Central memory CD8-positive, alpha-beta T cell (primary cell): ENCODE results near the gene IFNAR1.

ENCODE experiments used
- ATAC-seq: fragments of 150-1000 bp; cut with Tn5 transposase; replicated peaks from 2 replicates; pipeline ENCODE4 v1.10.0; 2022; ENCODE audit warnings: mild to moderate bottlenecking, moderate FRiP score, moderate number of reproducible peaks; ENCODE audit not compliant: poor library complexity, severe bottlenecking; ENCODE audit errors: extremely low read depth
- DNase-seq, 2 donors: peaks; one replicate each; pipeline ENCODE4 v3.0.0; 2021; ENCODE audit warnings: low spot score in 2 of 2
- H3K27ac Mint-ChIP-seq: one replicate; pipeline ENCODE4 v1.8.0; 2022; ENCODE audit warnings: low read depth, mild to moderate bottlenecking, moderate library complexity, mixed read lengths
- H3K27me3 Mint-ChIP-seq: one replicate; pipeline ENCODE4 v1.8.0; 2022; ENCODE audit warnings: mixed read lengths
- H3K36me3 Mint-ChIP-seq: one replicate; pipeline ENCODE4 v1.8.0; 2022; ENCODE audit warnings: mild to moderate bottlenecking, moderate library complexity, mixed read lengths; ENCODE audit not compliant: insufficient read depth
- H3K4me1 Mint-ChIP-seq: one replicate; pipeline ENCODE4 v1.8.0; 2022; ENCODE audit warnings: mixed read lengths
- H3K4me3 Mint-ChIP-seq: one replicate; pipeline ENCODE4 v1.8.0; 2022; ENCODE audit warnings: mild to moderate bottlenecking, moderate library complexity, mixed read lengths
- H3K9me3 Mint-ChIP-seq: one replicate; pipeline ENCODE4 v1.8.0; 2022; ENCODE audit warnings: mixed read lengths

Gene IFNAR1

DNA sequence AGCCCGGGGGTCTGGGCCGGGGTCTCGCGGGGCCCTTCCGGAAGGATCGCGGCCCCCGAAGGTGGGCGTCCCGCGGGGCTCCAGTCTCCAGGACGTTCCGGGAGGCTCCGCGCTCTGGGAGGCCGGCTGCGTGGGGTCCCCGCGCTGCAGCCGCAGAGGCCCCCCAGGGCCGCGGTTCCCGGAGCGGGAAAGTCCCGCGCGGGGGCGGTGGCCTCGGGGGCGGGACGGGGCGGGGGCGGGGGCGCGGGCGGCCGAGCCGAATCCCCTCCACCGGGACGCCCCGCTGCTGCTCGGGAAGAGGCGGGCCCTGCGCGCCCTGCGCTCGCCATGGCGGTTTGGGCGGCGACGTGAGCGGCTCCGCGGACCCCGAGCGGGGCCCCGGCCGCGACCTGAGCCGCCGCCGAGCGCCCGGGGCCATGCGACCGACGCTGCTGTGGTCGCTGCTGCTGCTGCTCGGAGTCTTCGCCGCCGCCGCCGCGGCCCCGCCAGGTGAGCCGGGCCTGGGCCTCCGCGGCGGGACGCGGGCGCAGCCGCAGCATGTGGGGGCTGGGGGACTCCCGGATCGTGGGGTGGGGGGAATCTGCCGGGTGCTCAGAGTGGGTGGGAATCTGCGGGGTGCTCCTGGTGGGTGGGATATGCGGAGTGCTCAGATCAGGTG, 78.5 kb downstream of the IFNAR1 start, which contains the start of gene IFNGR2:
IFNGR2 (plus strand) TSS at position 286 of the 658 bp plus-strand sequence; CDS start at position 417, 131 bp downstream.
- peak; percentile 45 for ATAC-seq
- Mint-ChIP-seq H3K27me3 (peaks cover 36% of the 10 kb centered on the region), H3K27ac (no peak within 1 kb of the TSS), H3K9me3 (no peaks in the 10 kb centered on the region), H3K4me1 (peaks cover 20% of the 10 kb centered on the region), H3K36me3 (peaks cover 7% of the 10 kb centered on the region), H3K4me3 (peak within 1 kb of the TSS; percentile 58)
- no peak for DNase-seq

GRCh38 chr21:33403786-33404585, 79.2 kb downstream of the IFNAR1 start:
- H3K4me1 Mint-ChIP-seq = peaks cover 20% of the 10 kb centered on the region
- peaks cover 7% of the 10 kb centered on the region for H3K36me3 Mint-ChIP-seq
- ATAC-seq (no peak), DNase-seq (no peak)
- no peaks in the 10 kb centered on the region for H3K9me3 Mint-ChIP-seq
- no peak overlapping the region for H3K27ac Mint-ChIP-seq
- H3K27me3 Mint-ChIP-seq = peaks cover 36% of the 10 kb centered on the region
- peak overlapping the region; percentile 58 for H3K4me3 Mint-ChIP-seq

DNA sequence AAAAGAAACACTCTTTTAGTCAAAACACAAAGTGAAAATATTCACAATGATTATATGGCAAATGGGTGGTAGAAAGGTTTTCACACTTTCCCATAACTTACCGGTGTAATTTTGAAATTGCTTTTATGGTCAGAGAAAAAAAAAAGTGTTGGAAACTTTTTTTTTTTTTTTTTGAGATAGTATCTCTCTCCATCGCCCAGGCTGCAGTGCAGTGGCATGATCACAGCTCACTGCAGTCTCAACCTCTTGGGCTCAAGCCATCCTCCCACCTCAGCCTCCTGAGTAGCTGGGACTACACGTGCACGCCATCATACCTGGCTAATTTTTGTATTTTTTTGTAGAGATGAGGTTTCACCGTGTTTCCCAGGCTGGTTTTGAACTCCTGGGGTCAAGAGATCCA, 81.7 kb downstream of the IFNAR1 start:
- H3K36me3 Mint-ChIP-seq = peaks cover 7% of the 10 kb centered on the region
- H3K4me3 Mint-ChIP-seq = no peak overlapping the region
- no peak overlapping the region for H3K27ac Mint-ChIP-seq
- H3K27me3 Mint-ChIP-seq = peaks cover 49% of the 10 kb centered on the region
- H3K4me1 Mint-ChIP-seq = peaks cover 20% of the 10 kb centered on the region
- ATAC-seq = no peak
- no peak for DNase-seq
- no peaks in the 10 kb centered on the region for H3K9me3 Mint-ChIP-seq
